ENCODE data around the gene BCL11A.

The BCL11A gene

DNA sequence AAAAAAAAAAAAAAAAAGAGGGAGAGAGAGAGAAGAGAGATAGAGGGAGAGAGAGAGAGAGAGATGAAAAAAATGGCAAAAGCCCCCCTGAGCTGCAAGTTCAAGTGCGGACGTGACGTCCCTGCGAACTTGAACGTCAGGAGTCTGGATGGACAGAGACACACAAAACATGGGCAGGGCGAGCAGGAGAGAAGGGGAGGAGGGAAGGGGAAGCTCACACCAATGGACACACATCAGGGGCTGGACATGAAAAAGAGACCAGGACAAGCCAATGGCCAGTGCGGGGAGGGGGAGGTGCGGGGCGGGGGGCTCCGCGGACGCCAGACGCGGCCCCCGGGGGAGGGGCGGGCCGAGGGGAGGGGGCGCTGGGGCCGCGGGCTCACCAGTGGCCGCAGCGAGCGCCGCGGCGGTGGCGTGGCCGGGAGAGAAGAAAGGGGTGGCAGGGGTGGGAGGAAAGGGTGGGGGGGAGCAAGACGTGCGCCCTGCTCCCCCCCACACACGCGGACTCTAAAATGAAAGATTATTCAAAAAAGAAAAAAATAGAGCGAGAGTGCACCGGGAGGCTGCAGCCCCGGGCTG lies at the start of gene BCL11A:
Gene BCL11A, minus strand, starts transcription at position 160 of the 579 bp plus-strand sequence. CDS start 384 bp downstream, outside the sequence.
- no peak within 1 kb of the TSS for H3K27ac ChIP-seq
- no peak for TF ChIP-seq ZFX (IDR thresholded peaks at IDR 0.05)
- TF ChIP-seq, protein P1, sequence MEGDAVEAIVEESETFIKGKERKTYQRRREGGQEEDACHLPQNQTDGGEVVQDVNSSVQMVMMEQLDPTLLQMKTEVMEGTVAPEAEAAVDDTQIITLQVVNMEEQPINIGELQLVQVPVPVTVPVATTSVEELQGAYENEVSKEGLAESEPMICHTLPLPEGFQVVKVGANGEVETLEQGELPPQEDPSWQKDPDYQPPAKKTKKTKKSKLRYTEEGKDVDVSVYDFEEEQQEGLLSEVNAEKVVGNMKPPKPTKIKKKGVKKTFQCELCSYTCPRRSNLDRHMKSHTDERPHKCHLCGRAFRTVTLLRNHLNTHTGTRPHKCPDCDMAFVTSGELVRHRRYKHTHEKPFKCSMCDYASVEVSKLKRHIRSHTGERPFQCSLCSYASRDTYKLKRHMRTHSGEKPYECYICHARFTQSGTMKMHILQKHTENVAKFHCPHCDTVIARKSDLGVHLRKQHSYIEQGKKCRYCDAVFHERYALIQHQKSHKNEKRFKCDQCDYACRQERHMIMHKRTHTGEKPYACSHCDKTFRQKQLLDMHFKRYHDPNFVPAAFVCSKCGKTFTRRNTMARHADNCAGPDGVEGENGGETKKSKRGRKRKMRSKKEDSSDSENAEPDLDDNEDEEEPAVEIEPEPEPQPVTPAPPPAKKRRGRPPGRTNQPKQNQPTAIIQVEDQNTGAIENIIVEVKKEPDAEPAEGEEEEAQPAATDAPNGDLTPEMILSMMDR (conservative IDR thresholded peaks at IDR 0.05): no peak

DNA sequence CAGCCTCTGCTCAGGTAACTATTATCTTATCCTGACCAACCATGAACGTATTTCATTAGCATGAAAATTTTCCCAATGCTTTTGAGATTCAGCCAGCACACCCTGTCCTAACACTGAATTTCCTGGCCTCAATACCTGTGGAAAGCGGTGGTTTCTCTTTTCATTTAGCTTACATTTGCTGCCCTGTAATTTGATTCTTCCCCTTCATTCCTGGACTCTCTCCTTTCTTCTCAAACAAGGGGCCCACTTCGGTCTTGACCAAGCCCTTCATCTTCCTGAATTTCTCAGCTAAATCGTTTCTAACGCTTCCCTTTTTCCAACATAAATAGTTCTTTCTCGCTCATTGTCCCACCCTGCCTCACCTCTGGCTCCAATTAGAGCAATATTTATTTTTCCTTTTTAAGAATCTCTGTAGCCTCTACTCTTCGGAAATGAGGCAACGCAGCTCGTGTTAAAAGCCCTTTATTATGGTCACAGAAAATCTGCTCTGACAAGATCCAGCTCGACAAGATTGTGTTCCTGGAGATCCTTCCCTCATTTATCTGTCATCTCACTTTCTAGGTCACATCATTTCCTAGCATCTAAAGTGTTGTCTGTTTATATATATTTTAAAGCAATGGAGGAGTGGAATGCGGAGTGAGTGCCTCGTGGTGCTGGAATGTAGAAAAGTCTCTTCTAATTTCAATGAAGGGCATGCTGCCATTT lies 49.5 kb upstream of the BCL11A start:
- no peak overlapping the region for H3K27ac ChIP-seq
- TF ChIP-seq, protein P1 (conservative IDR thresholded peaks at IDR 0.05): no peak
- TF ChIP-seq ZFX (IDR thresholded peaks at IDR 0.05): no peak

DNA sequence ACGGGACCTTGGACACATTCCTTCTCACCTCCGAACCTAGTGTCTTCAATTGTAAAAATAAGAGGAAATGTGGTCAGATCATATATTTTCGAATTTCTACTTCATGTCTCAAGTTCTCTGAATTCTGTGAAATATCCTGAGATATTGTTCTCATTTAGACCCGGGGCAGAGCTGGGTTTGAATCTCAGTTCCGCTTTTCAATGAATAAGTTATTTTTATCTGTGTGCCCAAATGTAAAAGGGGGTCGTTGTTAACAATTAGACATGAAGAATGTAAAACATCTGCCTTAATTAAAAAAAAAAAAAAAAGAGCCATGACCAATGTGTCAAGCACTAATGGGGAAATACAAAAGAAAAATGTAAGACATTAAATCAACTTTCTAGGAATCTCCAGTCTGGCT lies 48.9 kb upstream of the BCL11A start:
- TF ChIP-seq, protein P1 (conservative IDR thresholded peaks at IDR 0.05): no peak
- no peak for TF ChIP-seq ZFX (IDR thresholded peaks at IDR 0.05)

DNA sequence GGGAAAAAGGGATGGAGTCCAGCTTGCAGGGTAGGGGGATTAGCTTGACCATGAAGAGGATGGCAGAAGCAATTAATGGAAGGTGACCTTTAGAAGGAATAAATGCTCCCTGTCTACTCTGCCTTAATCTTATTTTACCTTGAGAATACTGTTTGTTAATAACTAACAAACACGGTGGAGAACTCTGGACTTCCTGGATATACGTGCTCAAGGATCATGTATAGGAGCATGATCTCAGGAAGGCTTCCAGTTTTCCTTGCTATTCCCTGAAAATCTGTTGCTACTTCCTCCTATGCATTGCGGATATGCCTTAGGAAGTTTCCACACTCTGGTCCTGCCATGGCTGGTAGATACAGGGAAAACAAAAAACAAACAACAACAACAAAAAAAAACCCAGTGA lies 44.8 kb upstream of the BCL11A start:
- H3K27ac ChIP-seq: no peak overlapping the region
- TF ChIP-seq, protein P1 (conservative IDR thresholded peaks at IDR 0.05): no peak
- TF ChIP-seq ZFX (IDR thresholded peaks at IDR 0.05): no peak

More for the DNA sequence above, 48.9 kb upstream of the BCL11A start:
- H3K27ac ChIP-seq: no peak overlapping the region

DNA sequence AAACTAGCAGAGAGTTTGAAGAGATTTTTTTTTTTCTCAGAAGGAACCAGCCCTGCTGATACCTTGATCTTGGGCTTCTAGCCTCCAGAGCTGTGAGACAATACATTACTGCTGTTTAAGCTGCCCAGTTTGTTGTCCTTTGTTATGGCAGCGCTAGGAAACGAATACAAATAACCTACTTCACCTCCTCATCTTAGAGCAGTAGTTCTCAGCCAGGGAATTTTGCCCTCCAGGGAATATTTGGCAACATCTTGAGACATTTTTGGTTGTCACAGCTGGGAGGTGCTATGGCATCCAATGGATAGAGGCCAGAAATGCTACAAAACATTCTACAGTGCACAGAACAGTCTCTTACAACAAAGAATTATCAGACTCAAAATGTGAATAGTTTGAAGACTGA lies 43.9 kb upstream of the BCL11A start:
- H3K27ac ChIP-seq: no peak overlapping the region
- TF ChIP-seq, protein P1 (conservative IDR thresholded peaks at IDR 0.05): no peak
- no peak for TF ChIP-seq ZFX (IDR thresholded peaks at IDR 0.05)

DNA sequence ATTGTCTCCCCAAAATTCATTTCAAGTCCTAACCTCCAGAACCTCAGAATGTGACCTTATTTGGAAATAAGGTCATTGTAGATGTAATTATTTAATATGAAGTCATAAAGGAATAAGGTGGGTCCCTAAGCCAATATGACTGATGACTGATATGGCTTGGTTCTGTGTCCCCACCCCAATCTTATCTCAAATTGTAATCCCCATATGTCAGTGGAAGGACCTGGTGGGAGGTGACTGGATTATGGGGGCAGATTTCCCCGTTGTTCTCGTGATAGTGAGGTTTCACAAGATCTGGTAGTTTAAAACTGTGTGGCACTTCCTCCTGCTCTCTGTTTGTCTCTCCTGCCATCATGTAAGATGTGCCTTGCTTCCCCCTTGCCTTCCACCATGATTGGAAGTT lies 43.0 kb upstream of the BCL11A start:
- TF ChIP-seq, protein P1 (conservative IDR thresholded peaks at IDR 0.05): no peak
- TF ChIP-seq ZFX (IDR thresholded peaks at IDR 0.05): no peak
- no peak overlapping the region for H3K27ac ChIP-seq

DNA sequence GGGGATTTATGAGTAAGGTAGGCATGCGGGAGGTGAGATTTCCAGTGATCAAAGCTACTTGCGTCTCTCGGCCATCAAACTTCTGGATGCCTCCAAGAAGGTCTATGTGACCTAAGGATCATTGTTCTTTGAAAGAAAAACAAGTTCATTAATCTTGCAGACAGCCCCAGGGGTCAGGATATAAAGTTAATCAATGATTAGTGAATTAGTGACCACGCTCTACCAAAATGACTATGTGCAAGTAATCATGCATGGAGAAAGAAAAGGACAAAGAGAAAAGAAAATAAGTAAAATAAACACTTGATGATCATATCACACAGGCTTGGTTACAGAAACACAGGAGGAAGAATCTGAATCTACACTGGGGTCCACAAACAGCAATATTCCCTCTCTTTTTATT lies 42.5 kb upstream of the BCL11A start:
- no peak for TF ChIP-seq ZFX (IDR thresholded peaks at IDR 0.05)
- TF ChIP-seq, protein P1 (conservative IDR thresholded peaks at IDR 0.05): no peak
- H3K27ac ChIP-seq: no peak overlapping the region

Measured in C4-2B (cell line).